Stimulated activated effector memory CD8-positive, alpha-beta T cell treated with anti-CD3 and anti-CD28 coated beads, Interleukin-12 subunit alpha, Interleukin-12 subunit beta, amount 100 ng/mL, for 72 hours (primary cell): ENCODE results near the gene MAGI2.

Experiments used
- ATAC-seq: fragments of 150-1000 bp; cut with Tn5 transposase; 2 replicates; pipeline ENCODE4 v1.10.0; 2021
- DNase-seq, 2 donors: peaks; one replicate each; pipeline ENCODE4 v3.0.0; 2021 to 2022; ENCODE audit warnings: low spot score in 2 of 2
- H3K27ac Mint-ChIP-seq: one replicate; pipeline ENCODE4 v1.8.0; 2022; ENCODE audit warnings: mild to moderate bottlenecking, mixed read lengths
- H3K36me3 Mint-ChIP-seq: one replicate; pipeline ENCODE4 v1.8.0; 2022; ENCODE audit warnings: mild to moderate bottlenecking, mixed read lengths
- H3K4me1 Mint-ChIP-seq: one replicate; pipeline ENCODE4 v1.8.0; 2022; ENCODE audit warnings: mixed read lengths
- H3K4me3 Mint-ChIP-seq: one replicate; pipeline ENCODE4 v1.8.0; 2022; ENCODE audit warnings: mild to moderate bottlenecking, mixed read lengths
- H3K9me3 Mint-ChIP-seq: one replicate; pipeline ENCODE4 v1.8.0; 2022; ENCODE audit warnings: mixed read lengths

MAGI2 gene

GRCh38 chr7:79236352-79237028 lies 217.0 kb downstream of the MAGI2 start:
- peaks cover 12% of the 10 kb centered on the region for H3K9me3 Mint-ChIP-seq
- no peak overlapping the region for H3K27ac Mint-ChIP-seq
- ATAC-seq, result no peak
- H3K4me1 Mint-ChIP-seq, result no peaks in the 10 kb centered on the region
- no peaks in the 10 kb centered on the region for H3K36me3 Mint-ChIP-seq
- no peak overlapping the region for H3K4me3 Mint-ChIP-seq
- no peak for DNase-seq

- Mint-ChIP-seq H3K27ac (no peak overlapping the region), H3K9me3 (peaks cover 7% of the 10 kb centered on the region), H3K4me1 (no peaks in the 10 kb centered on the region), H3K4me3 (no peak overlapping the region), H3K36me3 (no peaks in the 10 kb centered on the region)
- no peak for ATAC-seq
- no peak for DNase-seq
Measured at GRCh38 chr7:79227044-79227443, 226.4 kb downstream of the MAGI2 start.

- peaks cover 13% of the 10 kb centered on the region for H3K9me3 Mint-ChIP-seq
- no peaks in the 10 kb centered on the region for H3K4me1 Mint-ChIP-seq
- H3K36me3 Mint-ChIP-seq, result no peaks in the 10 kb centered on the region
- ATAC-seq (no peak), DNase-seq (no peak)
- no peak overlapping the region for H3K27ac Mint-ChIP-seq
- H3K4me3 Mint-ChIP-seq, result no peak overlapping the region
Measured at GRCh38 chr7:79221211-79221610, 232.3 kb downstream of the MAGI2 start.

- no peak for DNase-seq
- H3K4me1 Mint-ChIP-seq, result no peaks in the 10 kb centered on the region
- no peak for ATAC-seq
Measured at GRCh38 chr7:79217976-79218626, 235.4 kb downstream of the MAGI2 start.

GRCh38 chr7:79217468-79217867 lies 236.0 kb downstream of the MAGI2 start:
- no peak overlapping the region for H3K4me3 Mint-ChIP-seq
- DNase-seq, result no peak
- H3K36me3 Mint-ChIP-seq, result no peaks in the 10 kb centered on the region
- H3K4me1 Mint-ChIP-seq, result no peaks in the 10 kb centered on the region
- H3K9me3 Mint-ChIP-seq, result peaks cover 20% of the 10 kb centered on the region
- ATAC-seq, result no peak
- no peak overlapping the region for H3K27ac Mint-ChIP-seq

More at GRCh38 chr7:79217976-79218626, 235.4 kb downstream of the MAGI2 start:
- H3K9me3 Mint-ChIP-seq, result peaks cover 17% of the 10 kb centered on the region
- H3K36me3 Mint-ChIP-seq, result no peaks in the 10 kb centered on the region
- no peak overlapping the region for H3K4me3 Mint-ChIP-seq
- H3K27ac Mint-ChIP-seq, result no peak overlapping the region

GRCh38 chr7:79216236-79216635 lies 237.2 kb downstream of the MAGI2 start:
- Mint-ChIP-seq H3K36me3 (no peaks in the 10 kb centered on the region), H3K4me1 (no peaks in the 10 kb centered on the region), H3K9me3 (peaks cover 16% of the 10 kb centered on the region), H3K27ac (no peak overlapping the region), H3K4me3 (no peak overlapping the region)
- no peak for DNase-seq
- ATAC-seq, result no peak

GRCh38 chr7:79212334-79212733 lies 241.1 kb downstream of the MAGI2 start:
- ATAC-seq (no peak), DNase-seq (no peak)
- Mint-ChIP-seq H3K27ac (no peak overlapping the region), H3K4me3 (no peak overlapping the region), H3K4me1 (no peaks in the 10 kb centered on the region), H3K9me3 (peaks cover 26% of the 10 kb centered on the region), H3K36me3 (no peaks in the 10 kb centered on the region)

- Mint-ChIP-seq H3K4me3 (no peak overlapping the region), H3K36me3 (no peaks in the 10 kb centered on the region)
- no peak for DNase-seq
Measured at GRCh38 chr7:79211724-79212123, 241.7 kb downstream of the MAGI2 start.

GRCh38 chr7:79199961-79200360 lies 253.5 kb downstream of the MAGI2 start:
- no peak for ATAC-seq
- Mint-ChIP-seq H3K4me3 (no peak overlapping the region), H3K36me3 (no peaks in the 10 kb centered on the region), H3K4me1 (no peaks in the 10 kb centered on the region), H3K27ac (no peak overlapping the region), H3K9me3 (peaks cover 21% of the 10 kb centered on the region)
- DNase-seq, result no peak

More at GRCh38 chr7:79211724-79212123, 241.7 kb downstream of the MAGI2 start:
- ATAC-seq, result no peak
- Mint-ChIP-seq H3K9me3 (peaks cover 26% of the 10 kb centered on the region), H3K27ac (no peak overlapping the region), H3K4me1 (no peaks in the 10 kb centered on the region)

GRCh38 chr7:79199266-79199665 lies 254.2 kb downstream of the MAGI2 start:
- Mint-ChIP-seq H3K4me1 (no peaks in the 10 kb centered on the region), H3K4me3 (no peak overlapping the region), H3K36me3 (no peaks in the 10 kb centered on the region), H3K27ac (no peak overlapping the region), H3K9me3 (peaks cover 17% of the 10 kb centered on the region)
- no peak for DNase-seq
- ATAC-seq, result no peak

GRCh38 chr7:79185605-79186004 lies 267.9 kb downstream of the MAGI2 start:
- H3K9me3 Mint-ChIP-seq, result peaks cover 14% of the 10 kb centered on the region
- H3K4me1 Mint-ChIP-seq, result no peaks in the 10 kb centered on the region
- no peak overlapping the region for H3K4me3 Mint-ChIP-seq
- no peak overlapping the region for H3K27ac Mint-ChIP-seq
- DNase-seq, result no peak
- no peak for ATAC-seq
- no peaks in the 10 kb centered on the region for H3K36me3 Mint-ChIP-seq

GRCh38 chr7:79182283-79182682 lies 271.2 kb downstream of the MAGI2 start:
- H3K36me3 Mint-ChIP-seq, result no peaks in the 10 kb centered on the region
- ATAC-seq (no peak), DNase-seq (no peak)
- no peaks in the 10 kb centered on the region for H3K4me1 Mint-ChIP-seq
- H3K27ac Mint-ChIP-seq, result no peak overlapping the region
- no peak overlapping the region for H3K4me3 Mint-ChIP-seq
- peaks cover 11% of the 10 kb centered on the region for H3K9me3 Mint-ChIP-seq

GRCh38 chr7:79180533-79180932 lies 272.9 kb downstream of the MAGI2 start:
- Mint-ChIP-seq H3K9me3 (peaks cover 14% of the 10 kb centered on the region), H3K36me3 (no peaks in the 10 kb centered on the region), H3K27ac (no peak overlapping the region), H3K4me3 (no peak overlapping the region), H3K4me1 (no peaks in the 10 kb centered on the region)
- no peak for ATAC-seq
- DNase-seq, result no peak

GRCh38 chr7:79176859-79177477 lies 276.5 kb downstream of the MAGI2 start:
- peaks cover 6% of the 10 kb centered on the region for H3K9me3 Mint-ChIP-seq
- no peaks in the 10 kb centered on the region for H3K36me3 Mint-ChIP-seq
- ATAC-seq, result no peak
- no peak overlapping the region for H3K27ac Mint-ChIP-seq
- DNase-seq, result no peak
- H3K4me3 Mint-ChIP-seq, result no peak overlapping the region
- no peaks in the 10 kb centered on the region for H3K4me1 Mint-ChIP-seq

- Mint-ChIP-seq H3K36me3 (no peaks in the 10 kb centered on the region), H3K4me3 (no peak overlapping the region), H3K4me1 (no peaks in the 10 kb centered on the region), H3K27ac (no peak overlapping the region), H3K9me3 (peaks cover 9% of the 10 kb centered on the region)
- no peak for ATAC-seq
- DNase-seq, result no peak
Measured at GRCh38 chr7:79175374-79175773, 278.1 kb downstream of the MAGI2 start.

GRCh38 chr7:79165225-79165624 lies 288.2 kb downstream of the MAGI2 start:
- H3K4me3 Mint-ChIP-seq, result no peak overlapping the region
- H3K4me1 Mint-ChIP-seq, result no peaks in the 10 kb centered on the region
- DNase-seq (no peak), ATAC-seq (no peak)
- H3K27ac Mint-ChIP-seq, result no peak overlapping the region
- H3K9me3 Mint-ChIP-seq, result peaks cover 6% of the 10 kb centered on the region
- no peaks in the 10 kb centered on the region for H3K36me3 Mint-ChIP-seq
